WTC11 (cell line): ENCODE measurements around the gene PDXP. TPM values are rescaled to one million over a fixed set of nuclear protein-coding genes. Genes with fewer than 3 reads are reported as not detected.

Source experiments
- ATAC-seq: fragments of 200-7000 bp; cut with Tn5 transposase; 2 replicates; pipeline ENCODE4 v1.10.0; 2021; ENCODE audit warnings: mild to moderate bottlenecking, moderate library complexity
- CTCF ChIA-PET: fragments of 300-600 bp; sonication (Branson Sonifier 250); formaldehyde crosslinking; loops from one replicate; lab custom pipeline; 2021; ENCODE audit warnings: antibody characterized with exemption; lab: Charles Lee
- POLR2A ChIA-PET: fragments of 350-600 bp; sonication (Branson Sonifier 250); formaldehyde crosslinking; loops from one replicate; lab custom pipeline; 2021; ENCODE audit warnings: antibody characterized with exemption; lab: Charles Lee
- DNase-seq: peaks from one replicate; pipeline ENCODE4 v3.0.0; 2021; ENCODE audit warnings: low spot score
- H3K27ac Mint-ChIP-seq: 2 replicates; pipeline ENCODE4 v1.8.0; 2021; ENCODE audit warnings: mixed read lengths
- H3K27me3 Mint-ChIP-seq: 2 replicates; pipeline ENCODE4 v1.8.0; 2021; ENCODE audit warnings: low read depth, mild to moderate bottlenecking, moderate library complexity, mixed read lengths
- H3K36me3 Mint-ChIP-seq: 2 replicates; pipeline ENCODE4 v1.8.0; 2021; ENCODE audit warnings: mixed read lengths
- H3K4me1 Mint-ChIP-seq: 2 replicates; pipeline ENCODE4 v1.8.0; 2022; ENCODE audit warnings: mixed read lengths
- H3K4me3 Mint-ChIP-seq: 2 replicates; pipeline ENCODE4 v1.8.0; 2021; ENCODE audit warnings: mild to moderate bottlenecking, moderate library complexity, mixed read lengths
- H3K9me3 Mint-ChIP-seq: 2 replicates; pipeline ENCODE4 v1.8.0; 2021; ENCODE audit warnings: mixed read lengths
- ATF2 ChIP-seq: sonication (generic); formaldehyde crosslinking; IDR thresholded peaks from 2 replicates; pipeline ENCODE4 v1.8.1; 2022; ENCODE audit warnings: low read depth, missing genetic modification reagents, borderline replicate concordance
- ATF3 ChIP-seq: sonication (generic); formaldehyde crosslinking; conservative IDR thresholded peaks from 2 replicates; pipeline ENCODE4 v1.8.1; 2022; ENCODE audit warnings: mild to moderate bottlenecking, missing genetic modification reagents
- CBFB ChIP-seq: sonication (generic); formaldehyde crosslinking; IDR thresholded peaks from 2 replicates; pipeline ENCODE4 v1.8.1; 2022; ENCODE audit warnings: mild to moderate bottlenecking, low read depth, missing genetic modification reagents
- E2F1 ChIP-seq: sonication (generic); formaldehyde crosslinking; IDR thresholded peaks from 2 replicates; pipeline ENCODE4 v1.8.0; 2022; ENCODE audit warnings: mild to moderate bottlenecking, missing genetic modification reagents
- ETV6 ChIP-seq: sonication (generic); formaldehyde crosslinking; IDR thresholded peaks from 2 replicates; pipeline ENCODE4 v1.8.1; 2022; ENCODE audit warnings: mild to moderate bottlenecking, missing genetic modification reagents
- FOXJ3 ChIP-seq: sonication (generic); formaldehyde crosslinking; IDR thresholded peaks from 2 replicates; pipeline ENCODE4 v1.9.0; 2021; ENCODE audit warnings: missing genetic modification reagents, mild to moderate bottlenecking, borderline replicate concordance
- HMGA2 ChIP-seq: fragments of 250-450 bp; sonication (Bioruptor Pico); IDR thresholded peaks from 2 replicates; pipeline ENCODE4 v1.4.0; 2021; ENCODE audit warnings: mild to moderate bottlenecking, moderate library complexity
- JAZF1 ChIP-seq: fragments of 250-450 bp; sonication (Bioruptor Pico); IDR thresholded peaks from 2 replicates; pipeline ENCODE4 v1.9.0; 2021; ENCODE audit warnings: moderate library complexity, mild to moderate bottlenecking, inconsistent platforms
- MLX ChIP-seq: sonication (generic); formaldehyde crosslinking; IDR thresholded peaks from 2 replicates; pipeline ENCODE4 v1.8.1; 2023; ENCODE audit warnings: mild to moderate bottlenecking, missing genetic modification reagents, moderate library complexity
- MXD4 ChIP-seq: fragments of 250-450 bp; sonication (Bioruptor Pico); IDR thresholded peaks from 2 replicates; pipeline ENCODE4 v1.8.0; 2021; ENCODE audit warnings: mild to moderate bottlenecking, moderate library complexity, borderline replicate concordance
- NFATC4 ChIP-seq: fragments of 250-450 bp; sonication (Bioruptor Pico); IDR thresholded peaks from 2 replicates; pipeline ENCODE4 v1.9.0; 2021; ENCODE audit warnings: mild to moderate bottlenecking
- NR1H2 ChIP-seq: sonication (generic); formaldehyde crosslinking; IDR thresholded peaks from 2 replicates; pipeline ENCODE4 v1.9.0; 2021; ENCODE audit warnings: mild to moderate bottlenecking, moderate library complexity, missing genetic modification reagents
- NR3C1 ChIP-seq: sonication (generic); formaldehyde crosslinking; conservative IDR thresholded peaks from 2 replicates; pipeline ENCODE4 v1.8.1; 2023; ENCODE audit warnings: low read depth, mild to moderate bottlenecking, missing genetic modification reagents
- SMAD3 ChIP-seq: sonication (generic); formaldehyde crosslinking; IDR thresholded peaks from 2 replicates; pipeline ENCODE4 v1.8.0; 2022; ENCODE audit warnings: missing genetic modification reagents, mild to moderate bottlenecking, borderline replicate concordance
- TCF7 ChIP-seq: sonication (generic); formaldehyde crosslinking; IDR thresholded peaks from 2 replicates; pipeline ENCODE4 v1.8.0; 2022; ENCODE audit warnings: mild to moderate bottlenecking, low read depth, missing genetic modification reagents, moderate library complexity
- ZBTB21 ChIP-seq: sonication (generic); formaldehyde crosslinking; IDR thresholded peaks from 2 replicates; pipeline ENCODE4 v1.8.1; 2023; ENCODE audit warnings: mild to moderate bottlenecking, missing genetic modification reagents, borderline replicate concordance
- ZNF121 ChIP-seq: sonication (generic); formaldehyde crosslinking; IDR thresholded peaks from 2 replicates; pipeline ENCODE4 v1.8.0; 2023; ENCODE audit warnings: missing genetic modification reagents
- ZNF317 ChIP-seq: sonication (generic); formaldehyde crosslinking; IDR thresholded peaks from 2 replicates; pipeline ENCODE4 v1.8.1; 2023; ENCODE audit warnings: low read depth, mild to moderate bottlenecking, moderate library complexity, missing genetic modification reagents, borderline replicate concordance
- ZNF425 ChIP-seq: fragments of 250-450 bp; sonication (Bioruptor Pico); conservative IDR thresholded peaks from 2 replicates; pipeline ENCODE4 v1.9.0; 2021; ENCODE audit warnings: mild to moderate bottlenecking
- ZNF671 ChIP-seq: fragments of 250-450 bp; sonication (Bioruptor Pico); IDR thresholded peaks from 2 replicates; pipeline ENCODE4 v1.8.0; 2021; ENCODE audit warnings: mild to moderate bottlenecking
- ZSCAN18 ChIP-seq: fragments of 250-450 bp; sonication (Bioruptor Pico); IDR thresholded peaks from 2 replicates; pipeline ENCODE4 v2.1.2; 2022; ENCODE audit warnings: mild to moderate bottlenecking, moderate library complexity
- total RNA-seq: library from RNA; stranded (reverse); gene quantifications from 3 replicates; pipeline ENCODE4 v1.2.3, GENCODE V29; 2021
- TF ChIP-seq, protein P1 (sequence below): sonication (generic); formaldehyde crosslinking; IDR thresholded peaks from 2 replicates; pipeline ENCODE4 v1.8.0; 2023; ENCODE audit warnings: missing genetic modification reagents

The PDXP gene
- total RNA-seq, 1 experiment from 2014 or later, result 36.1 TPM

- ATAC-seq (no peak), DNase-seq (no peak)
- Mint-ChIP-seq H3K4me3 (peak overlapping the region; percentile 99; the same call in 1 of the 2 replicates), H3K4me1 (peaks cover 10% of the 10 kb centered on the region), H3K27me3 (peaks cover 5% of the 10 kb centered on the region), H3K36me3 (peaks cover 7% of the 10 kb centered on the region), H3K27ac (no peak overlapping the region), H3K9me3 (no peaks in the 10 kb centered on the region)
- ChIA-PET CTCF (interaction anchor here (0.6 to 2.8 kb wide), 5 partner anchors 12 to 268 kb away, joined by 3 to 21 read pairs (median 4); partner anchors contain the start of genes C22orf23 and TRIOBP), POLR2A (interaction anchor here (0.7 kb wide), 1 partner anchor 522 kb away, joined by 5 read pairs; no protein-coding TSS in a partner anchor)
- TF ChIP-seq HMGA2 (CRISPR knock-in tag) (no peak), ATF3 (CRISPR knock-in tag) (no peak), ATF2 (no peak)
Observed at GRCh38 chr22:37684803-37685615, 26.5 kb downstream of the PDXP start.

DNA sequence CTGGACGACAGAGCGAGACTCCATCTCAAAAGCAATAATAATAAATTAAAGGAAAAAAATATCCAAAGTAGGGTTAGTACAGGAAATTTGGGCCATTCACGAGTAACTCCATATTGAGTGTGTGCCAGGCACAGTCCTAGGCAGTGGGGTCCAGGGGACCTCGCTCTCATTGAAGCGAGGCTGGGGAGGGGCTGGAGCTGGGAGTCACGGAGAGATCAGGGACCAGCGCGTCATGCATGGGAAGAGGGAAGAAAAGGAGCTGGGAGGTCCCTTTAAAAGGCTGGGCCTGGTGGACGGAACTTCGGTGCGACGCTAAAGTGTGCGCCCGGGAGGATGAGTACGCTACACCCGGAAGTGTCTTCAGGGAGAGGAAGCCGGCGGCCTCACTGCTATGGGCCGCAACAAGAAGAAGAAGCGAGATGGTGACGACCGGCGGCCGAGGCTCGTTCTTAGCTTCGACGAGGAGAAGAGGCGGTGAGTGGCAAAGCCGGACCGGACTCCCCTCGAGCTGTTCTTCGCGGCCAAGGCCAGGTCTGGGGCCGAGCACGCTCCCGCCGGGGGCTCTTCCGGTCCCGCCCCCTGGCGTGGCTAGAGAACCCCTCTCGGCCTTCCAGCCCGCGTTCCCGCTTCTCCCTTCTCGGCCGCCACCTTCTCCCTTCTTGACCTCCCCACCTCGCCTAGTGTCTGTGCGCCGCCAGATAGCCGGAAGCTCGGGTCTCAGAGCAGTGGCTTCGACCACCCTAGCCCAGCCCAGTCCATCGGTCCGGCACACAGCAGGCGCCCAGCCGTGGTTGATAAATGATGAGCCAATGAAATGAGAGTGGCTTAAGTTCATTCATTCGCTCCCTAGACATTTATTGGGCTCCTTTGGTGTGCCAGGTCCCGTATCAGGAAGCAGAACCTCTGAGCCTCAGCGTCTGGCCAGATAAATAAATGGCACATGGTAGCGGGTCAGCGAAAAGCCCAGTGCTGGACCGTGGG, 27.8 kb downstream of the PDXP start, which contains the start of gene NOL12:
Gene NOL12 (plus strand): TSS at position 342 of the 981 bp plus-strand sequence. CDS start 50 bp downstream, at position 392.
- H3K9me3 Mint-ChIP-seq, result no peaks in the 10 kb centered on the region
- peaks cover 10% of the 10 kb centered on the region for H3K4me1 Mint-ChIP-seq
- POLR2A ChIA-PET, result interaction anchor here (0.6 to 1.4 kb wide), 6 partner anchors 19 to 93 kb away, joined by 3 to 6 read pairs (median 4); partner anchors contain the start of genes GGA1 and PDXP
- peak; percentile 84 for ATAC-seq
- CTCF ChIA-PET, result interaction anchor here (0.8 to 2.8 kb wide), 10 partner anchors 10 to 95 kb away, joined by 3 to 21 read pairs (median 8); partner anchors contain the start of genes GGA1, PDXP and TRIOBP
- H3K27me3 Mint-ChIP-seq, result peaks cover 1% of the 10 kb centered on the region
- H3K36me3 Mint-ChIP-seq, result peaks cover 17% of the 10 kb centered on the region
- peak; percentile 84 for DNase-seq
- H3K4me3 Mint-ChIP-seq, result peak within 1 kb of the TSS; percentile 99
- H3K27ac Mint-ChIP-seq, result peak within 1 kb of the TSS; percentile 96
- TF ChIP-seq NFATC4 (CRISPR knock-in tag) (no peak), CBFB (CRISPR knock-in tag) (0 out of 2 replicates have a peak, but pooled peaks have one; percentile 28), ZNF425 (CRISPR knock-in tag) (no peak), MLX (CRISPR knock-in tag) (no peak), ETV6 (CRISPR knock-in tag) (no peak), E2F1 (no peak), ZNF671 (no peak), NR3C1 (CRISPR knock-in tag) (no peak), SMAD3 (CRISPR knock-in tag) (peak; percentile 54; the same call in 1 of the 2 replicates), TCF7 (CRISPR knock-in tag) (no peak), FOXJ3 (no peak), ZSCAN18 (no peak), ZNF317 (CRISPR knock-in tag) (no peak), JAZF1 (CRISPR knock-in tag) (no peak), ZBTB21 (CRISPR knock-in tag) (no peak), ZNF121 (CRISPR knock-in tag) (peak; percentile 95; the same call in 1 of the 2 replicates), MXD4 (no peak), NR1H2 (no peak)
- TF ChIP-seq, protein P1, sequence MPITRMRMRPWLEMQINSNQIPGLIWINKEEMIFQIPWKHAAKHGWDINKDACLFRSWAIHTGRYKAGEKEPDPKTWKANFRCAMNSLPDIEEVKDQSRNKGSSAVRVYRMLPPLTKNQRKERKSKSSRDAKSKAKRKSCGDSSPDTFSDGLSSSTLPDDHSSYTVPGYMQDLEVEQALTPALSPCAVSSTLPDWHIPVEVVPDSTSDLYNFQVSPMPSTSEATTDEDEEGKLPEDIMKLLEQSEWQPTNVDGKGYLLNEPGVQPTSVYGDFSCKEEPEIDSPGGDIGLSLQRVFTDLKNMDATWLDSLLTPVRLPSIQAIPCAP (CRISPR knock-in tag), result no peak
